ENCODE data around the gene TBX19.
A peak's percentile ranks its signal among the peaks of the same experiment; 100 is the strongest.

Gene TBX19

DNA sequence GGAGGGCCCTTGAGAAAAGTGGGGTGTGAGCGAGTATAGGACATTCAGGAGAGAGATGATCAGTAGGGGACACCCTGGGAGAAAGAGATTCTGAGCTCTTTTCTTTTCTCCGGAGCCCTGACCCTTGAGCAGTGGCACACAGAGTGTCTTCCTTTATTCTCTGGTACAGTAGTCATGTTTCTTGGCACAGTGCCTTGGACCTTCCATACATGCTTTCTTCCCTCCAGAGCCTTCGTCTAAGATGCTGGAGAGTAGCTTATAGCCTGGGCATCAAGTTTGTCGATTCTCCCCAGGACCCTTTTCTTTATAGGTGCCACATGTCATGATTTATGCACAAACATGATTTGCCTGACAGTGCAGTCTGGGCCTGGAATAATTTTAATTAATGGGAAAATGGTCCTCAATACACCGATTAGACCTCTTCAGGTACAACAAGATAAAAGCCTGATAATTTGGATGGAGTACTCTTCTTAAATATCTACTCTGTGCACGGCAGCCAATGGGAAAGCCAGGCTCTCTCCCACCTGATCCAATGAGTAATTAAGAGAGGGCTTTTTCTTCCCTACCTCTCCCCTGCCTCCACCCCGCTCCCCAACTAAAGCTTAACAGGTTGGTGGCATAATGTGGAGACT lies at the start of gene TBX19:
Gene TBX19 (plus strand): TSS at position 582 of the 632 bp plus-strand sequence. CDS start 214 bp downstream, outside the sequence.
- no peaks in the 10 kb centered on the region for H3K4me1 Mint-ChIP-seq
- H3K9me3 Mint-ChIP-seq = no peaks in the 10 kb centered on the region
- H3K4me3 Mint-ChIP-seq = no peak within 1 kb of the TSS
- H3K27me3 Mint-ChIP-seq = no peaks in the 10 kb centered on the region
- H3K27ac Mint-ChIP-seq = no peak within 1 kb of the TSS
- DNase-seq (no peak), ATAC-seq (no peak)

DNA sequence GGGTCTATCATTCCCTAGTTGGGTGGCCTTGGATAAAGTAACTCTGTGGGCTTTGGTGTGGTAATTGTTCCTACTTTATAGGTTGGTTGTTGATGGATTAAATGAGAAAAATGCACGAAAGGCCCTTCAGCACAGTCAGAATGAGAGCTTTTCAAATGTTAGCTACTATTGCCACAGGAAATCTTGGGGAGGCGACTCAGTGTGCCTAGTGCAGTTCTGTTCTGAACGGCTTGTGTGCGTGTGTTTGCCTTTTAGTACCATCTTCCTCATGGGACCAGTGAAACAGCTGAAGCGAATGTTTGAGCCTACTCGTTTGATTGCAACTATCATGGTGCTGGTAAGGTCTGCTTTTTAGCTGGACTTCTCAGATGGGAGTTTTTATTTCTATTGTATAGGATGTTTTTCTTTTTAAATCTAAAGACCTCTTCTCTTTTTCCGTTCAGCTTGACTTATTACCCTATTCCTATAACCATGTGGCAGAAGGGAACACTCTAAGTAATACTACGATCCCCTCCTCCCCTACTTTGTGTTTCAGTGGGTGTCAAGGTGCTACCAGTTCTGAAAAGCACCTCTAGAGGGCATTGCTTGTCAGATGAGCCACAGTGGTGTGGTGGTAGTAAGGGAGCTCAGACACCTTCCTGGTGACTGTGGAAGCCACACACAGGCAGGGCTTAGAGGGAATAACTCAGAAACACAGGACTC lies 45.7 kb upstream of the TBX19 start:
- H3K27me3 Mint-ChIP-seq = no peaks in the 10 kb centered on the region
- H3K4me1 Mint-ChIP-seq = peaks cover 54% of the 10 kb centered on the region
- H3K27ac Mint-ChIP-seq = no peak overlapping the region
- no peak overlapping the region for H3K4me3 Mint-ChIP-seq
- peak; percentile 42 to 53 for DNase-seq
- H3K9me3 Mint-ChIP-seq = no peaks in the 10 kb centered on the region
- ATAC-seq = peak; percentile 90

DNA sequence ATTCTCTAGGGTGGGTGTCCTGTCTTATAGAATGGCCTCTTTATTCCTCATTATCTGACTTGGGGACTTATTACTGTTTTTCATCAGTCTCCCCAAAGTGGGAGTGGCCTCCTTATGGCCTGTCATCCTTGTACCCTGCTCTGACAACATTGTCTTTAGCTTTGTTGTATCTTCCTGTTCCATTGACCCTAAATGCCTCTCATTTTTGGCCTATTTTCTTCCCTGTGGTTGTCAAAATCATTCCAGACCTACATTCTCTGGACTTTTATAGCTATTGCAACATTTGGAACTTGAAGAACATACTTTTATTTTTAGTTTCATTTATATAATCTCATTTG lies 45.2 kb upstream of the TBX19 start:
- H3K4me3 Mint-ChIP-seq = no peak overlapping the region
- H3K27me3 Mint-ChIP-seq = no peaks in the 10 kb centered on the region
- no peak for DNase-seq
- ATAC-seq = peak; percentile 16
- no peak overlapping the region for H3K27ac Mint-ChIP-seq
- H3K9me3 Mint-ChIP-seq = no peaks in the 10 kb centered on the region
- peaks cover 54% of the 10 kb centered on the region for H3K4me1 Mint-ChIP-seq

DNA sequence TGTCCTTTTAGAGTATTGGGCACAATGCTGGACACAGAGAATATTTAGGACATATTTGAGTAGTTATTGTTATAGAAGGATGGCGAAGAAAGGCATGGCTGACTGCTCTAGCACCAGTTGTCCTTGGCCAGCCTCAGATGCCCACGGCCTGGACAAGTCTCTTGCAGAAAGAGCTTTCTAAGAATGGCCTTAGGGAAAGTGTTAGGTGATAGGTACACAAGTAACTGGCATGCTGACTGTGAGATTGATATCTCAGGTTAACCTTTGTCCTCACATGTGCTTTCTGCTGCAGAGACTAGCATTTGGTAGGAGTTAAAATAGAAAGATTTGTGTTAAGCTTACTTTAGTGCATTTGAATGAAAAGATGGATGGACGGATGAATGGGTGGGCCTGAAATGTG lies 44.7 kb upstream of the TBX19 start:
- DNase-seq (no peak), ATAC-seq (no peak)
- H3K27ac Mint-ChIP-seq = no peak overlapping the region
- H3K4me1 Mint-ChIP-seq = peaks cover 54% of the 10 kb centered on the region
- H3K4me3 Mint-ChIP-seq = no peak overlapping the region
- no peaks in the 10 kb centered on the region for H3K27me3 Mint-ChIP-seq
- no peaks in the 10 kb centered on the region for H3K9me3 Mint-ChIP-seq

DNA sequence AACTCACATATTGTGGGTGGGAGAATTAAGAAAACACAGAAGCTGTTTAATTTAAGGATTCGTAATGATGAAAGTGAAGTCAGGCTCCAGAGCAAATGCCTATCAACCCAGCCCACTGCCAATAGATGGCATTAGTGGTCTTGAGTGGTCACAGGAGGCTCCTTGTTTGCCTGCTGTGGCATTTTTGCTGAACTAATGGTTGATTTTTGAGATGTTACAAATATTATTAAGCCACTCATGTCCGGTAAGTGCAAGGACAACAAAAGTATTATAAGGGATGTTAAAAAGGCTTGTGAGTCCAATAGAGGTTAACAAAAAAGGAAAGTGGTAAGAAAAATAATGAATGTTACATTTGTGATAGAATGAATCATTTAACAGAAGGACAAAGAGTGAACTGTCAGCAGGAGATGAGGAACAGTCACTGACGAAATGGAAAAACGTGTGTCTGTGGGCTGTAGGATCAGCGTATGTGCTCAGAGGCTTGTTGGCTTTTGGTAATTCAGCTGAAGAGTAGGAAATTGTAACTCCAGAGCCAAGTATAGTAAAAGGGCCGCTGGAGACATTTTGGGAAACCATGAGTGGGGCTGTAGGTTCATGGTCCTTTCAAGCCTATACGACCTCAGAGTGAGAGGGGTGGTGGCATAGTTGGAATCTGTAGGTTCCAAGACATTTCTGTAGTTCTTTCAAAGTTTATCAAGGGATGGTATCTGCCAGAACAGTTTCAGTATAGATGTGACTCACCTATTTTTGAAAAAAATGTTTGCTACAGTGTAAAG lies 43.7 kb upstream of the TBX19 start:
- H3K27ac Mint-ChIP-seq = peak overlapping the region in 1 of 2 donors; percentile 81
- H3K4me1 Mint-ChIP-seq = peaks cover 54% of the 10 kb centered on the region
- no peaks in the 10 kb centered on the region for H3K27me3 Mint-ChIP-seq
- peak overlapping the region; percentile 34 to 43 for H3K4me3 Mint-ChIP-seq
- DNase-seq (peak in 1 of 2 donors; percentile 21), ATAC-seq (peak; percentile 87)
- H3K9me3 Mint-ChIP-seq = no peaks in the 10 kb centered on the region

DNA sequence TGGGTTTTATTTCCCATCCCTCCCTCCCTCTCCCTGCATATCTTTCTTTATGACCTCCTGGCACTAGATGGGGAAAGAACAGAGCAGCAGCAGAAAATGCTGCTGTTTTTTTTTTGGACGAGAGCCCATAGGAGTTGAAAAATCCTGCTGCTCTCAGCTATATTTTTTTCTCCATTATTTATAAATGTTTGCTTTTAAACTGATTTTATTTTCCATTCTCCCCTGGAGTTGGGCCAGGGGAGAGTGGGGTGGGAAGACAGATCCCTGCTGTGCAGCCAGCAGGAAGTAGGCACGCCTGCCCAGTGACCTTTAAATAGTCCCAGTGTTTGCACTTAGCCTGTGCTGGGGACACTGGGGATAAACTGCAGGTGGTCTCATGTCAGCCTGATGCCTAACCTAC lies 37.5 kb upstream of the TBX19 start:
- ATAC-seq (no peak), DNase-seq (no peak)
- H3K9me3 Mint-ChIP-seq = no peaks in the 10 kb centered on the region
- H3K27me3 Mint-ChIP-seq = no peaks in the 10 kb centered on the region
- H3K27ac Mint-ChIP-seq = no peak overlapping the region
- H3K4me3 Mint-ChIP-seq = no peak overlapping the region
- peaks cover 33% of the 10 kb centered on the region for H3K4me1 Mint-ChIP-seq

DNA sequence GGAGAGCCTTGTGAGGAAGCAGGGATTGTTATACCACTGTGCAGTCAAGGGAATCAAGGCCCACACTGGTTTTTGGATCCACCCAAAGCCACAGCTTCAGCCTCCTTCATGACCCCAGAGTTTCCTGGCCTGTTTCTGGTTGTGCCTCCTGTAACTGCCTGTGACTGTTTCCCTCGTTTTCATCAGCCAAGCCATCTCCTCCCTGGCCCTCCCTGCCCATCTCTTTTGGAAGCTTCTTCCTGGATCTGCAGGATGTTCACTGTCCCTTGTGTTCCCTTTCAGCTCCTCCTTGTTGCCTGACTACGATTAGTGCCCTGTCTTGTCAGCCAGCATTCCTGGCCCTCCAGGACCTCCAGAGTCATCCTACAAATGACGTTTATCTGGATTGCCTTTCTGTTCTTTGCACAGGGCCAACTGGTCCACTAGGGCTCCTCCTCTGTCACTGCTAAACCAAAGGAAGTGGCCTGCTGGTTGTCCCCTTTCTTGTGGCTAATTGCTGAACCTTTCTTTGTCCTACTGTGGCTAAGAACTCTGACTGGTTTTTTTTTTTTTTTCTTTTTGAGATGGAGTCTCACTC lies 37.0 kb upstream of the TBX19 start:
- H3K9me3 Mint-ChIP-seq = no peaks in the 10 kb centered on the region
- H3K27me3 Mint-ChIP-seq = no peaks in the 10 kb centered on the region
- H3K27ac Mint-ChIP-seq = peak overlapping the region in 1 of 2 donors; percentile 42
- ATAC-seq = peak; percentile 76
- H3K4me1 Mint-ChIP-seq = peaks cover 33% of the 10 kb centered on the region
- DNase-seq = no peak
- peak overlapping the region in 1 of 2 donors; percentile 8 for H3K4me3 Mint-ChIP-seq

DNA sequence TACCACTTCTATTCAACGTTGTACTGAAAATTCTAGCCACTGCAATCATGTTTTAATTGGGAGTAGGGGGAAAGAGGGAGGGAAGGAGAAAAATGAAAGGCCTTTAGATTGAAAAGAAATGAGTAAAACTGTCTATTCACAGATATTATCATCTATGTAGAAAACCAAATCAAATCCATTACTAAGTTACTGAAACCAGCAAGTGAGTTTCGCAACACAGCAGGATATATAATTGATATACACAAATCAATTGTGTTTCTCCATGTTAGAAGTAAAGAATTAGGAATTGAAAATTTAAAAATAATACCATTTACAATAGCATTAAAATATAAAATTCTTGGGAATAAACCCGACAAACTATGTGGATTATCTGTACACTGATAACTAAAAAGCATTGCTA lies 35.6 kb upstream of the TBX19 start:
- H3K27me3 Mint-ChIP-seq = no peaks in the 10 kb centered on the region
- H3K4me3 Mint-ChIP-seq = no peak overlapping the region
- ATAC-seq (no peak), DNase-seq (no peak)
- peaks cover 33% of the 10 kb centered on the region for H3K4me1 Mint-ChIP-seq
- H3K27ac Mint-ChIP-seq = no peak overlapping the region
- no peaks in the 10 kb centered on the region for H3K9me3 Mint-ChIP-seq

DNA sequence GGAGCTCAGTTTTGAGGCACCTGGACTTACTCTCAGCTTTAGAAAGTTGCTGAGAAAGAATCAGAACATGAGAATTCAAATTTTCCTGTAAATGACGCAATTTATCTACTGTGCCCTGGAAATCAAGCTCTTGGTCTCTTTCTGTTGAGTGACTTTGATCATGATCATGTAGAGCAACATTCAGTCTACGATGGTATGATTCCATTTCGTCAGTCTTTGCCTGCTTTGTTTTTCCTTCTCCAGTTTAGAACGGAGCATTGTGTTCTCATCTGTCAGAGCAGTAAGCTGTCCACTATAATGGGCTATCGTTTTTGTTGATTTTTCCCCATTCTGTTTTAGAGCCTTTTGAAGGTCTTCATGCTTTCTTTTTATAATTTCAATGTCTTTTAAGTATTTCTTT lies 34.2 kb upstream of the TBX19 start:
- DNase-seq (no peak), ATAC-seq (no peak)
- no peaks in the 10 kb centered on the region for H3K9me3 Mint-ChIP-seq
- peaks cover 40% of the 10 kb centered on the region for H3K4me1 Mint-ChIP-seq
- H3K27ac Mint-ChIP-seq = no peak overlapping the region
- H3K4me3 Mint-ChIP-seq = no peak overlapping the region
- H3K27me3 Mint-ChIP-seq = no peaks in the 10 kb centered on the region

DNA sequence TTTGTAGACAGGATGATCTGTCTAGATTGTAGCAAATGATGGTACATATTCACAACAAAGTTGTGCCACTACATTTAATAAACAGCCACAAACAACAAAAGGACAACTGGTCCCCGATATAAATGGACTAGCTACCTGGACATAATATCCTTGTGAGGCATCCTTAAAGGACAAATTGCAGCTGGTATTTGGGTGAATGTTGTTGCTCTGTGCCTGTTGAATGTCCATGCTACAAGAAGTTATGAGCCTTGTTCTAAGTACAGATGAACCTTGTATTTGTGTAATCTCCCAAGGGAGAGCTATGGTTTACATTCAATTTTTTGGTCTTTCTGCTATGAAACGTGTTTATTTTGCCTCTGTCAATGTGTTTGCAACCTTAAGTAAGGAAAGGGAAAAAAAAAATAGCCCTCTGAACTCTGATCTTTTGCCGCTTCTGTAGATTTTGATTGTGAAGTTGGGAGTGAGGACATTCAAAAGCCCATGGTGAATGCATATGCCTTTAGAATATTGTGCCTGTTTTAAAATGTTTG lies 28.4 kb upstream of the TBX19 start:
- peaks cover 0 to 7% of the 10 kb centered on the region in 2 donors for H3K9me3 Mint-ChIP-seq
- H3K4me3 Mint-ChIP-seq = no peak overlapping the region
- H3K27ac Mint-ChIP-seq = no peak overlapping the region
- DNase-seq = no peak
- ATAC-seq = no peak
- no peaks in the 10 kb centered on the region for H3K27me3 Mint-ChIP-seq
- H3K4me1 Mint-ChIP-seq = peaks cover 7% of the 10 kb centered on the region

DNA sequence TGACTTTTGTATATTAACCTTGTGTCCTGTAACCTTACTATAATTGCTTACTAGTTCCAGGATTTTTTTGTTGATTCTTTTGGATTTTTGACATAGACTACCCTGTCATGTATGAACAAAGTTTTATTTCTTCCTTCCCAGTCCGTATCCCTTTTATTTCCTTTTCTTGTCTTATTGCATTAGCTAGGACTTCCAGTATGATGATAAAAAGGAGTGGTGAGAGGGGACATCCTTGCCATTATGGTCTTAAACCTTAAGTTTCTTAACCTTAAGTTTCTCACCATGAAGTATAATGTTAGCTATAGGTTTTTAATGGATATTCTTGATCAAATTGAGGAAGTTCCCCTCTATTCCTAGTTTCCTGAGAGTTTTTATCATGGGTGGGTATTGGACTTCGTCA lies 24.5 kb upstream of the TBX19 start:
- Mint-ChIP-seq H3K27me3 (no peaks in the 10 kb centered on the region), H3K27ac (no peak overlapping the region), H3K9me3 (peaks cover 0 to 7% of the 10 kb centered on the region in 2 donors), H3K4me3 (no peak overlapping the region), H3K4me1 (peaks cover 11% of the 10 kb centered on the region)
- no peak for DNase-seq
- no peak for ATAC-seq

DNA sequence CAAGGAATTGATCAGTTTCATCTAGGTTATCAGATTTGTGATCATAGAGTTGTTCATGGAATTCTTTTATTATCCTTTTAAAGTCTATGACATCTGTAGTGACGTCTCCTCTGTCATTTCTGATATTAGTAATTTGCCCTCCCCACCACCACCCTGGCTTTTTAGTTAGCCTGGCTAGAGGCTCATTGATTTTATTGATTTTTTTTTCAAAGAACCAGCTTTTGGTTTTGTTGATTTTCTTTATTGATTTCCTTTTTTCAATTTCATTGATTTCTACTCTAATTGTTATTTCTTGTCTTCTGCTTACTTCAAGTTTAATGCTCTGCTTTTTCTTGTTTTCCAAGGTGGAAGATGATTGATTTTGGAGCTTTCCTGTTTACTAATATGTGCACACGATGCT lies 23.3 kb upstream of the TBX19 start:
- DNase-seq (no peak), ATAC-seq (no peak)
- Mint-ChIP-seq H3K4me3 (no peak overlapping the region), H3K27ac (no peak overlapping the region), H3K9me3 (peaks cover 0 to 7% of the 10 kb centered on the region in 2 donors), H3K4me1 (peaks cover 15% of the 10 kb centered on the region), H3K27me3 (no peaks in the 10 kb centered on the region)

DNA sequence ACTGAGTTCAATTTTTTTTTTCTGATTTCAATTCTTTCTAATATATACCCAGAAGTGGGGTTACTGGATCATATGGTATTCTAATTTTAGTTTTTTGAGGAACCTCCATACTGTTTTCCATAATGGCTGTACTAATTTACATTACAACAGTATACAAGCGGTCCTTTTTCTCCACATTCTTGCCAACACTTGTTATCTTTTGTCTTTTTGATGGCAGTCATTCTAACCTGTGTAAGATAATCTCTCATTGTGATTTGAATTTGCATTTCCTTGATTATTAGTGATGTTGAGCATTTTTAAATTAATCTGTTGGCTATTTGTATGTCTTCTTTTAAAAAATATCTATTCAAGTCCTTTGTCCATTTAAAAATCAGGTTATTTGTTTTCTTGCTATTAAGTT lies 21.1 kb upstream of the TBX19 start:
- DNase-seq = no peak
- no peak overlapping the region for H3K27ac Mint-ChIP-seq
- no peak for ATAC-seq
- peaks cover 15% of the 10 kb centered on the region for H3K4me1 Mint-ChIP-seq
- H3K4me3 Mint-ChIP-seq = no peak overlapping the region
- peaks cover 0 to 14% of the 10 kb centered on the region in 2 donors for H3K9me3 Mint-ChIP-seq
- H3K27me3 Mint-ChIP-seq = no peaks in the 10 kb centered on the region

DNA sequence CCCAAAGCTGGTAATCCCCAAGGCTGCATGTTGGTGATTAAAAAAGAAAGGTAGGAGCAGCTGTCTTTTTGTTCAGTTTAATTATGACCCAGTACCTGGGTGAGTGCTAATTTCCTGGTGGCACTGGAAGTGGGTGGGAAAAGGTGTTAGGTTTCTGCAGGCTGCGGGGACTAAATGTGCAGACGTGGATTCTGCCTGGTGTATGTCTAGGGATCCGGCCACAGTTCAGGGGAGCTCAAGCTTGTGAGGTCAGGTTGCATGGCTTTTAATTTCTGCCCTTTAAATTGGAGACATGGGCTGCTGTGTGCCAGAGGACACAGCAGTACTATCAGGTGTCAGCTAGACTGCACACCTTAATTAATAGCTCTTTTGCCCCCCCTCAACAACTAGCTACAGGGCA lies 20.3 kb upstream of the TBX19 start:
- Mint-ChIP-seq H3K4me1 (peaks cover 15% of the 10 kb centered on the region), H3K27ac (no peak overlapping the region), H3K9me3 (peaks cover 0 to 8% of the 10 kb centered on the region in 2 donors), H3K27me3 (no peaks in the 10 kb centered on the region), H3K4me3 (no peak overlapping the region)
- DNase-seq (no peak), ATAC-seq (no peak)

DNA sequence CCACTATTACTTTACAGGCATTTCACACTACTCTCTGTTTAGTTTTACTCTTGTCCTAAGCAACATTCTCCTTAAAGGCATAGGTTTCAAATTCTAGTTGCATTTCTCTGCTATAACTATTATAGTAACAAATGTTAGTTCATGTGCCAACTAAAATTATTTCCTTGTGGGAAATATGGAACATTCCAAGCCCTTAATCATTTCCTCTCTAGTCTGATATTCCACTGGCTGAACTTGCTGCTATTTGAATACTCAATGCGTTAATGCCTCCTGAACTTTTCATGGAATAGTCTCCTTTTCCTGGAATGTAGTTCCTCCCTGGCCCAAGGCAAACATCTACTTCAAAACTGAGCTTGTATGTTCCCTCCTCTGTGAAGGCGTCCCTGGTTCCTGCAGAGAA lies 19.3 kb upstream of the TBX19 start:
- Mint-ChIP-seq H3K9me3 (peaks cover 0 to 7% of the 10 kb centered on the region in 2 donors), H3K4me1 (peaks cover 15% of the 10 kb centered on the region), H3K27ac (no peak overlapping the region), H3K27me3 (no peaks in the 10 kb centered on the region), H3K4me3 (no peak overlapping the region)
- DNase-seq = no peak
- ATAC-seq = no peak

DNA sequence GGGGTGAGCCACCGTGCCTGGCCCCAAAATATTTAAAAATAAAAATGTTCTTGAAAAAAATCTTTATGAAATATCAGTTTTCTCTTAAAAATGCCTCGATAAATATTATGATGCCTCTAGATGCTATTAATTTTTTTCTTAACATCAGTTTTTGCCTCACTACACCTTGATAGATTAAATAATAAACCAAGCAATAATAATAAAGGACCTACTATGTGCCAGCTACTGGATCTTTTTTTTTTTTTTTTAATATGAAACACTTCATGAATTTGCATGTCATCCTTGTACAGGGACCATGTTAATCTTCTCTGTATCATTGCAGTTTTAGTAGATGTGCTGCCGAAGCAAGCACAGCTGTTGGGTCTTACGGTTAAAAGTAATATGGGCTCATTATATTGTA lies 17.5 kb upstream of the TBX19 start:
- DNase-seq (no peak), ATAC-seq (no peak)
- Mint-ChIP-seq H3K27me3 (no peaks in the 10 kb centered on the region), H3K27ac (no peak overlapping the region), H3K4me3 (no peak overlapping the region), H3K4me1 (peaks cover 15% of the 10 kb centered on the region), H3K9me3 (peaks cover 0 to 7% of the 10 kb centered on the region in 2 donors)

All from stimulated activated naive CD8-positive, alpha-beta T cell treated with anti-CD3 and anti-CD28 coated beads, Interleukin-15, amount 100 ng/mL, for 72 hours (primary cell).